Measurements from ENCODE around the gene SEPTIN10.

GRCh38 chr2:109649736-109650695 lies 36.2 kb upstream of the SEPTIN10 start:
- TF ChIP-seq CTCF (IDR thresholded peaks at IDR 0.05) = no peak
- no peak for TF ChIP-seq POLR2A (IDR thresholded peaks at IDR 0.05)

Measured in vagina (tissue), 2 donors.